Kidney epithelial cell (primary cell): Measurements from ENCODE around the gene RIN3. TPM values are rescaled to one million over a fixed set of nuclear protein-coding genes. Genes with fewer than 3 reads are reported as not detected.

Experiments
- DNase-seq: peaks from one replicate; pipeline ENCODE4 v3.0.0-alpha.2; 2010; ENCODE audit warnings: low read depth
- H3K27me3 ChIP-seq: 2 replicates; pipeline ENCODE4 v1.6.0; 2011; ENCODE audit warnings: low read length; ENCODE audit not compliant: control insufficient read depth, insufficient read depth
- H3K36me3 ChIP-seq: 2 replicates; pipeline ENCODE4 v1.5.1; 2011; ENCODE audit warnings: low read length; ENCODE audit not compliant: control insufficient read depth, insufficient read depth
- H3K4me3 ChIP-seq: 2 replicates; pipeline ENCODE4 v1.5.1; 2011; ENCODE audit warnings: low read depth, mild to moderate bottlenecking, control low read depth, low read length
- CTCF ChIP-seq: IDR thresholded peaks from 2 replicates; pipeline ENCODE4 v1.5.1; 2011; ENCODE audit warnings: mild to moderate bottlenecking, moderate library complexity, low read length, control low read depth, inconsistent platforms; ENCODE audit not compliant: insufficient read depth, poor library complexity, severe bottlenecking
- total RNA-seq: library from RNA; depleted of rRNA; stranded (reverse); fragments of >200 nt; gene quantifications from 2 replicates; pipeline ENCODE4 v1.2.3, GENCODE V29; 2015

Gene RIN3
- total RNA-seq, 1 donor from 2014 or later, result 6.0 TPM

GRCh38 chr14:92549105-92549858, 35.7 kb downstream of the RIN3 start:
- no peak for TF ChIP-seq CTCF
- Histone ChIP-seq H3K4me3 (no peak overlapping the region), H3K36me3 (no peaks in the 10 kb centered on the region), H3K27me3 (no peaks in the 10 kb centered on the region)
- no peak for DNase-seq

GRCh38 chr14:92549859-92550230, 36.3 kb downstream of the RIN3 start:
- no peak for TF ChIP-seq CTCF
- H3K27me3 ChIP-seq, result no peaks in the 10 kb centered on the region
- DNase-seq, result no peak
- H3K36me3 ChIP-seq, result no peaks in the 10 kb centered on the region
- no peak overlapping the region for H3K4me3 ChIP-seq

- TF ChIP-seq CTCF, result no peak
- Histone ChIP-seq H3K4me3 (no peak overlapping the region), H3K27me3 (no peaks in the 10 kb centered on the region), H3K36me3 (no peaks in the 10 kb centered on the region)
- no peak for DNase-seq
Observed at GRCh38 chr14:92551044-92551841, 37.7 kb downstream of the RIN3 start.

- peaks cover 1% of the 10 kb centered on the region for H3K36me3 ChIP-seq
- DNase-seq, result no peak
- no peaks in the 10 kb centered on the region for H3K27me3 ChIP-seq
- no peak overlapping the region for H3K4me3 ChIP-seq
- no peak for TF ChIP-seq CTCF
Observed at GRCh38 chr14:92552066-92552465, 38.5 kb downstream of the RIN3 start.

GRCh38 chr14:92553438-92553837, 39.9 kb downstream of the RIN3 start:
- no peak for DNase-seq

More at GRCh38 chr14:92553438-92553837, 39.9 kb downstream of the RIN3 start:
- no peaks in the 10 kb centered on the region for H3K27me3 ChIP-seq
- peaks cover 1% of the 10 kb centered on the region for H3K36me3 ChIP-seq
- TF ChIP-seq CTCF, result no peak
- no peak overlapping the region for H3K4me3 ChIP-seq
